Activated CD4-positive, alpha-beta T cell treated with anti-CD3 and anti-CD28 coated beads for 48 hours (primary cell): ENCODE measurements around the gene SPRED1.

Experiments used
- DNase-seq: peaks from one replicate; pipeline ENCODE4 v3.0.0-alpha.2; 2020

SPRED1 gene

GRCh38 chr15:38285456-38285855, 32.8 kb downstream of the SPRED1 start:
- DNase-seq, result no peak

GRCh38 chr15:38294126-38294525, 41.5 kb downstream of the SPRED1 start:
- no peak for DNase-seq

- no peak for DNase-seq
These were observed 45.2 kb downstream of the SPRED1 start for GRCh38 chr15:38297623-38298388.

GRCh38 chr15:38299216-38299615, 46.6 kb downstream of the SPRED1 start:
- no peak for DNase-seq

GRCh38 chr15:38300395-38300794, 47.8 kb downstream of the SPRED1 start:
- no peak for DNase-seq

- no peak for DNase-seq
These were observed 51.8 kb downstream of the SPRED1 start for GRCh38 chr15:38304481-38304880.

- no peak for DNase-seq
These were observed 54.6 kb downstream of the SPRED1 start for GRCh38 chr15:38307251-38307650.

GRCh38 chr15:38307861-38308641, 55.4 kb downstream of the SPRED1 start:
- DNase-seq, result no peak

GRCh38 chr15:38308797-38309196, 56.2 kb downstream of the SPRED1 start:
- peak; percentile 6 for DNase-seq

GRCh38 chr15:38312190-38312589, 59.6 kb downstream of the SPRED1 start:
- no peak for DNase-seq

GRCh38 chr15:38316311-38316710, 63.7 kb downstream of the SPRED1 start:
- DNase-seq, result no peak

GRCh38 chr15:38320181-38320580, 67.5 kb downstream of the SPRED1 start:
- DNase-seq, result no peak

- DNase-seq, result no peak
These were observed 68.2 kb downstream of the SPRED1 start for GRCh38 chr15:38320866-38321265.

- no peak for DNase-seq
These were observed 71.3 kb downstream of the SPRED1 start for GRCh38 chr15:38323895-38324294.

- no peak for DNase-seq
These were observed 72.5 kb downstream of the SPRED1 start for GRCh38 chr15:38324939-38325647.

GRCh38 chr15:38325648-38325990, 73.0 kb downstream of the SPRED1 start:
- DNase-seq, result no peak

GRCh38 chr15:38332711-38333110, 80.1 kb downstream of the SPRED1 start:
- no peak for DNase-seq

- no peak for DNase-seq
These were observed 82.5 kb downstream of the SPRED1 start for GRCh38 chr15:38335116-38335515.

GRCh38 chr15:38344351-38344750, 91.7 kb downstream of the SPRED1 start:
- DNase-seq, result no peak

GRCh38 chr15:38349251-38349650, 96.6 kb downstream of the SPRED1 start:
- DNase-seq, result no peak

- no peak for DNase-seq
These were observed 98.8 kb downstream of the SPRED1 start for GRCh38 chr15:38351466-38351865.

GRCh38 chr15:38354315-38354929, 101.8 kb downstream of the SPRED1 start:
- peak; percentile 66 for DNase-seq

GRCh38 chr15:38362355-38362754, 109.7 kb downstream of the SPRED1 start:
- no peak for DNase-seq
